ENCODE data around the gene DUSP15.

DUSP15 gene

GRCh38 chr20:31860390-31861134, 9.8 kb downstream of the DUSP15 start:
- peak; percentile 34 for DNase-seq (ENCODE audit: low spot score)

- DNase-seq (ENCODE audit: low spot score) = no peak
These were observed 10.3 kb downstream of the DUSP15 start for GRCh38 chr20:31859998-31860380.

- no peak for DNase-seq (ENCODE audit: low spot score)
These were observed 10.9 kb downstream of the DUSP15 start for GRCh38 chr20:31859266-31859997.

GRCh38 chr20:31858760-31859083, 11.6 kb downstream of the DUSP15 start:
- DNase-seq (ENCODE audit: low spot score) = no peak

- DNase-seq (ENCODE audit: low spot score) = no peak
These were observed 12.2 kb downstream of the DUSP15 start for GRCh38 chr20:31857861-31858759.

GRCh38 chr20:31856516-31856915, 13.8 kb downstream of the DUSP15 start:
- DNase-seq (ENCODE audit: low spot score) = no peak

- DNase-seq (ENCODE audit: low spot score) = no peak
These were observed 16.8 kb downstream of the DUSP15 start for GRCh38 chr20:31853481-31853880.

- no peak for DNase-seq (ENCODE audit: low spot score)
These were observed 18.9 kb downstream of the DUSP15 start for GRCh38 chr20:31851240-31851955.

GRCh38 chr20:31849306-31849930, 20.9 kb downstream of the DUSP15 start:
- no peak for DNase-seq (ENCODE audit: low spot score)

- no peak for DNase-seq (ENCODE audit: low spot score)
These were observed 22.0 kb downstream of the DUSP15 start for GRCh38 chr20:31848088-31848999.

GRCh38 chr20:31846793-31847138, 23.6 kb downstream of the DUSP15 start:
- DNase-seq (ENCODE audit: low spot score) = no peak

- DNase-seq (ENCODE audit: low spot score) = no peak
These were observed 24.9 kb downstream of the DUSP15 start, which contains the start of gene FOXS1 for GRCh38 chr20:31845300-31845863. Gene FOXS1 (minus strand): TSS chr20:31845604. CDS start chr20:31845542, 62 bp downstream.

- DNase-seq (ENCODE audit: low spot score) = no peak
These were observed 25.5 kb downstream of the DUSP15 start for GRCh38 chr20:31844737-31845299.

- DNase-seq (ENCODE audit: low spot score) = no peak
These were observed 26.4 kb downstream of the DUSP15 start for GRCh38 chr20:31843881-31844280.

- DNase-seq (ENCODE audit: low spot score) = no peak
These were observed 27.0 kb downstream of the DUSP15 start for GRCh38 chr20:31843288-31843687.

GRCh38 chr20:31842471-31843157, 27.7 kb downstream of the DUSP15 start:
- DNase-seq (ENCODE audit: low spot score) = peak; percentile 82

GRCh38 chr20:31841928-31842327, 28.4 kb downstream of the DUSP15 start:
- peak; percentile 68 for DNase-seq (ENCODE audit: low spot score)

GRCh38 chr20:31840906-31841816, 29.2 kb downstream of the DUSP15 start:
- peak; percentile 72 for DNase-seq (ENCODE audit: low spot score)
